ENCODE data around the gene AP1AR. TPM values are rescaled to one million over a fixed set of nuclear protein-coding genes. Genes with fewer than 3 reads are reported as not detected.
A peak's percentile ranks its signal among the peaks of the same experiment; 100 is the strongest.
"Not testable (repeated sequence)": the region's sequence is repeated elsewhere in the genome, so short reads cannot be mapped to it uniquely, and the experiment has no call there.

The AP1AR gene
- total RNA-seq, 1 experiment from 2014 or later: 25.8 TPM

DNA sequence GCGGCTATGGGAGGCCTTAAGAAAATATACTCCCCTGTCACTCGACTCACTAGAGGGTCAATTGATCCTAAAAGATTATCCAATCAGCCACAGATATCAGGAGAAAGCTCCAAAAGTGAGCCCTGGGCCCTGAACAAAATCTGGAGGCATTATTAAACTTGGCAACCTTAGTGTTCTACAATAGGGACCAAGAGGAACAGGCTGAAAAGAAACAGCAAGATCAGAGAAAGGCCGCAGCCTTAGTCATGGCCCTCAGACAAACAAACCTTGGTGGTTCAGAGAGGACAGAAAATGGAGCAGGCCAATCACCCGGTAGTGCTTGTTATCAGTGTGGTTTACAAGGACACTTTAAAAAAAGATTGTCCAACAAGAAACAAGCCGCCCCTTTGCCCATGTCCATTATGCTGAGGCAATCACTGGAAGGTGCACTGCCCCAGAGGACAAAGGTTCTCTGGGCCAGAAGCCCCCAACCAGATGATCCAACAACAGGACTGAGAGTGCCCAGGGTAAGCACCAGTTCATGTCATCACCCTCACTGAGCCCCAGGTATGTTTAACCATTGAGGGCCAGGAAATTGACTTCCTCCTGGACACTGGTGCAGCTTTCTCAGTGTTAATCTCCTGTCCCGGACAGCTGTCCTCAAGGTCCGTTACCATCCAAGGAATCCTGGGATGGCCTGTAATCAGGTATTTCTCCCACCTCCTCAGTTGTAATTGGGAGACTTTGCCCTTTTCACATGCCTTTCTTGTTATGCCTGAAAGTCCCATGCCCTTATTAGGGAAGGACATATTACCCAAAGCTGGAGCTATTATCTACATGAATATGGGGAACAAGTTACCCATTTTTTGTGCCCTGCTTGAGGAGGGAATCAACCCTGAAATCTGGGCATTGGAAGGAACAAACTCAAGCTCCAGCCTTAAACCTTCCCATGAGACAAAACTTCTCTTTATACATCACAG is 23.2 kb upstream of the AP1AR start:
- H3K27me3 ChIP-seq (ENCODE audit: control insufficient read depth, insufficient read depth, low read length); H3K4me3 ChIP-seq (ENCODE audit: insufficient read depth, low read depth, low read length); DNase-seq; H3K36me3 ChIP-seq (replicated peaks; ENCODE audit: control insufficient read depth, insufficient read depth, low read length): not testable (repeated sequence)

DNA sequence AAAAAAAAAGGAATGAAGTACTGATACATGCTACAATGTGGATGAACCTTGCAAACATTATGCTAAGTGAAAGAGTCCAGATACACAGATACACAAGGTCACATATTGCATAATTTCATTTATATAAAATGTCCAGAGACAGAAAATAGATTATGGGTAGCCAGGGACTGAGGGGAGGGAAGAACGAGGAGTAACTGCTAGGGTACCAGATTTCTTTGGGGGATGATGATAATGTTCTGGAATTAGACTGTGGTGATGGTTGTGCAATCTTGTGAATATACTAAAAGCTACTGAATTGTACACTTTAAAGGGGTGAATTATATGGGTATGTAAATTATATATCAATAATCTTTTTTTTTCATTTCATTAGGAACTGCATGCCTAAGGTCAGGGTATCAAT is 20.8 kb upstream of the AP1AR start:
- no peak overlapping the region for H3K4me3 ChIP-seq (ENCODE audit: insufficient read depth, low read depth, low read length)
- no peaks in the 10 kb centered on the region for H3K27me3 ChIP-seq (ENCODE audit: control insufficient read depth, insufficient read depth, low read length)
- DNase-seq: no peak
- no peaks in the 10 kb centered on the region for H3K36me3 ChIP-seq (replicated peaks; ENCODE audit: control insufficient read depth, insufficient read depth, low read length)

DNA sequence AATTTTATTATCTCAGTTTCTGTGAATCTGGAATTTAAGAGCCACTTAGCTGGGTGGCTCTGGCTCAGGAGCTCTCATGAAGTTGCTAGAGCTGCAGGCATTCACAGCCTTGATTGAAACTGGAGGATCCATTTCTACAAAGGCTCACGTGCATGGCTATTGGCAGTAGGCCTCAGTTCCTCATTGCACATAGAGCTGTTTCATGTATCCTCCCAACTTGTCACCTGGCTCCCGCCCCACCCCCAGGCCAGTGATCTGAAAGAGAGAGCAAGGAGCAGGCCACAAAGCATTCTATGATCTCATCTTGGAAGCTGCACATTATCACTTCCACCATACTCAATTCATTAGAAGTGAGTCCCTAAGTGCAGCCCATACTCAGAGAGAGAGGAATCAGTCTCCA is 18.5 kb upstream of the AP1AR start:
- no peaks in the 10 kb centered on the region for H3K27me3 ChIP-seq (ENCODE audit: control insufficient read depth, insufficient read depth, low read length)
- H3K36me3 ChIP-seq (replicated peaks; ENCODE audit: control insufficient read depth, insufficient read depth, low read length): no peaks in the 10 kb centered on the region
- no peak overlapping the region for H3K4me3 ChIP-seq (ENCODE audit: insufficient read depth, low read depth, low read length)
- no peak for DNase-seq

DNA sequence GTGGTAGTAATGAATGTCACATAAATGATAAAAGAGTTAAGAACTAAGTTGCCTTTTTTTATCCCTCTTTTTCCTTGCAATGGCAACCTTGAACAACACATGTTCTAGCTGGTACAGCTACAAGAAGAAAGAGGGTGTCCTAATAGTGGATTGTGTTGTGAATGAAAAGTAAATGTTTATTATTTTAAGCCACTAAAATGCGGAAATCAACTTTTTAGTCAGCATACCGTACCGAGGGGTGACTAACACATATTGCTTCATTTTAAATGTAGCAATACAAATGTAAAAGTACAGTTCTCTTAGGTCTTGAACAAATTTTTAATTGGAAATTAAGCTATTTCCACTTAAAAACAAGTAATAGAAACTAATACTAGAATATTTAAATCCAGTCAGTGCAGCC is 17.7 kb upstream of the AP1AR start:
- no peak for DNase-seq
- H3K27me3 ChIP-seq (ENCODE audit: control insufficient read depth, insufficient read depth, low read length): no peaks in the 10 kb centered on the region
- no peaks in the 10 kb centered on the region for H3K36me3 ChIP-seq (replicated peaks; ENCODE audit: control insufficient read depth, insufficient read depth, low read length)
- H3K4me3 ChIP-seq (ENCODE audit: insufficient read depth, low read depth, low read length): no peak overlapping the region

DNA sequence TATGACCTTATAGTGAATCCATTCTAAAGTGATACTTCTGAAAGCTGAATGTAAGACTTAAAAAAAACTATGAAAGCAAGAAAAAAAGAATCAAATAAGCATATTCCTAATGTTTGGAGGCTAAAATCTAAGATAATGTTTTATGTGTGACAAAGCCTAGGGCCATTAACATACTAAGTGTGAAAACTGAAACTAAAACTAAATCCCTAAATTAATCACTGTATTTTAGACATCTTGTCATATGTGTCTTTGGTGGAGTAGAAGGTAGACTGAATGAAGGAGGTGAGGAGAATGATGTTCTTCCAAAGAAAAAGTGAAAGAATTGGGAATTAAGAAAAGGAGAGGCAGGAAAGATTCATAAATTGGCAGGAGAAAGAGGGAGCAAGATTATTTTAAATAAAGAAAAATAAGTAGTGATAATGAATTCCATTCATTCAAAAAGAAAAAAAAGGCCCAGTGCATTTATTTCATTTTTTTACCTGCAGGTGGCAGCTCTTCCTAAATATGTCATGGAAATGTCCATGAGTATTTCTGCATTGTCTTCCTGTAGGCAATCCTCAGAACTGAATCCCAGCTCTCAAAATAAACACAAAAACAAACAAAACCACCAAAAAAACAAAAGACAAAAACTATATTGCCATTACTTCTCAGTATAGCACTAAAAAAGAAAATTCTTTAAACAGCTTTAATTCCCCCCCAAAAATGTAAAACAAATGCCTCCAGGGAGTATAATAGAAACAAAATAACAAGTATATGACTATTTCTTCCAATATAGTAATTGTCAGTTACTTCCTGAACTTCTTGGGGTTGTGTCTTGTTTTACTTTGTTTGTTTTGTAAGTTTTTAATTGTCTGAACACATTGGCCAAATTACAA is 17.0 kb upstream of the AP1AR start:
- Histone ChIP-seq H3K36me3 (replicated peaks; ENCODE audit: control insufficient read depth, insufficient read depth, low read length) (no peaks in the 10 kb centered on the region), H3K27me3 (ENCODE audit: control insufficient read depth, insufficient read depth, low read length) (no peaks in the 10 kb centered on the region), H3K4me3 (ENCODE audit: insufficient read depth, low read depth, low read length) (no peak overlapping the region)
- DNase-seq: no peak

DNA sequence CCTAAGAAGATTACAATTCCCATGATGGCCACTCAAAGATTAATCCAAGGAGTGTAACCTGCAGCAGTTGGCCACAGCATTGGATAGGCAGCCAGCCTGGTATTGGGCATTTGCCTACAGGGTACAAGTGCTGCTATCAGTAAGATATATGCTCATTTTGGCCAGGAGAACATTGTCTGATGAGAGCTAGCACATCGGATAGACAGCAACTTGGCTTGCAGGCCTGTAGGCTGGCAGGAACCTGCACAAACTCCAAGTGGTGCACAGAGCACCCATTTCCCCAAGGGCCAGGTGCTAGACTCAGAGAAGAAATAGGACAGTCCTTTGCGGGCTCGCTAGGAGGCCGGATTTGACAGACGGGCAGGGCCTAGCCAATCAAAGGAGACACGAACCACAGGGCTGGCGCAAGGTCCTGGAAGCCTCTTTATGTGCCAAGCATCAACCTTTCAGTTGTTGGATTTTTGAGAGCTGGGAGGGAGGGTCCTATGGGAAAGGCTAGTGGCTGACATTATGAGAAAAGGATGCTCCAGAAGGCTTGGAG is 11.7 kb upstream of the AP1AR start:
- Histone ChIP-seq H3K36me3 (replicated peaks; ENCODE audit: control insufficient read depth, insufficient read depth, low read length) (no peaks in the 10 kb centered on the region), H3K27me3 (ENCODE audit: control insufficient read depth, insufficient read depth, low read length) (no peaks in the 10 kb centered on the region), H3K4me3 (ENCODE audit: insufficient read depth, low read depth, low read length) (no peak overlapping the region)
- no peak for DNase-seq

DNA sequence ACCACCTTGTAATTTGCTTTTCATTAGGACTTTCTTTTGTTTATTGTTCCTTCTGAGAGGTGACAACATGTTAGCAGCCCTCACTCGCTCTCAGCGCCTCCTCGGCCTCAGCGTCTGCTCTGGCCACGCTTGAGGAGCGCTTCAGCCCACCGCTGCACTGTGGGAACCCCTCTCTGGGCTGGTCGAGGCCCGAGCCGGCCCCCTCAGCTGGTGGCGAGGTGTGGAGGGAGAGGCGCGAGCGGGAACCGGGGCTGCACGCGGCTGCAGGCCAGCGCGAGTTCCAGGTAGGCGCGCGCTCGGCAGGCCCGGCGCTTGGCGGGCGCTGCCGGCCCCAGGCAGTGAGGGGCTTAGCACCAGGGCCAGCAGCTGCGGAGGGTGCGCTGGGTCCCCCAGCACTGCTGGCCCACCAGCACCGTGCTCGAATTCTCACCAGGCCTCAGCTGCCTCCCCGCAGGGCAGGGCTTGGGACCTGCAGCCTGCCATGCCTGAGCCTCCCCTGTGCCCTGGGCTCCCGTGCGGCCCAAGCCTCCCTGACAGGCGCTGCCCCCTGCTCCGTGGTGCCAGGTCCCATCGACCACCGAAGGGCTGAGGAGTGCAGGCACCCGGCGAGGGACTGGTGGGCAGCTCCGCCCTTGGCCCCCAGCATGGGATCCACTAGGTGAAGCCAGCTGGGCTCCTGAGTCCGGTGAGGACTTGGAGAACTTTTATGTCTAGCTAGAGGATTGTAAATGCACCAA is 9.2 kb upstream of the AP1AR start:
- Histone ChIP-seq H3K4me3 (ENCODE audit: insufficient read depth, low read depth, low read length) (no peak overlapping the region), H3K27me3 (ENCODE audit: control insufficient read depth, insufficient read depth, low read length) (no peaks in the 10 kb centered on the region), H3K36me3 (replicated peaks; ENCODE audit: control insufficient read depth, insufficient read depth, low read length) (no peaks in the 10 kb centered on the region)
- DNase-seq: no peak

DNA sequence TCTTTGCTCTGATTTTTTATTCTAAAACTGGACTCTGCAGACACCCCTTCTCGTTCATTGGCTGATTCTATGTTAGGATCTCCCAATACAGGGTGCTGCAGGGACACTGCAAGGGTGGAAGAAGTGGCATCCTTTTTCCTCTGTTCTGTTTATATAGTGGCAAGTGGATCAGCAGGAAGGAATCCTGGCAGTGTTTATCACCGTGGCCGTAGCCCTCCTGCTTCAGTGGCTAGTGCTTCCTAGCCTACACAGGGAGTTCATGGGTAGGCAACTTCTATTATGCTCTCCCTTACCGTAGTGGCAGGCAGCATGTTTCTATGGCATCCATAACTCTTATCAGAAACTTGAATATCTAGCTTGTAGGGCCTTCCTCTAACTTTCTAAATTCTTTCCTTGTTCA is 6.4 kb upstream of the AP1AR start:
- Histone ChIP-seq H3K4me3 (ENCODE audit: insufficient read depth, low read depth, low read length) (no peak overlapping the region), H3K36me3 (replicated peaks; ENCODE audit: control insufficient read depth, insufficient read depth, low read length) (no peaks in the 10 kb centered on the region), H3K27me3 (ENCODE audit: control insufficient read depth, insufficient read depth, low read length) (no peaks in the 10 kb centered on the region)
- no peak for DNase-seq

DNA sequence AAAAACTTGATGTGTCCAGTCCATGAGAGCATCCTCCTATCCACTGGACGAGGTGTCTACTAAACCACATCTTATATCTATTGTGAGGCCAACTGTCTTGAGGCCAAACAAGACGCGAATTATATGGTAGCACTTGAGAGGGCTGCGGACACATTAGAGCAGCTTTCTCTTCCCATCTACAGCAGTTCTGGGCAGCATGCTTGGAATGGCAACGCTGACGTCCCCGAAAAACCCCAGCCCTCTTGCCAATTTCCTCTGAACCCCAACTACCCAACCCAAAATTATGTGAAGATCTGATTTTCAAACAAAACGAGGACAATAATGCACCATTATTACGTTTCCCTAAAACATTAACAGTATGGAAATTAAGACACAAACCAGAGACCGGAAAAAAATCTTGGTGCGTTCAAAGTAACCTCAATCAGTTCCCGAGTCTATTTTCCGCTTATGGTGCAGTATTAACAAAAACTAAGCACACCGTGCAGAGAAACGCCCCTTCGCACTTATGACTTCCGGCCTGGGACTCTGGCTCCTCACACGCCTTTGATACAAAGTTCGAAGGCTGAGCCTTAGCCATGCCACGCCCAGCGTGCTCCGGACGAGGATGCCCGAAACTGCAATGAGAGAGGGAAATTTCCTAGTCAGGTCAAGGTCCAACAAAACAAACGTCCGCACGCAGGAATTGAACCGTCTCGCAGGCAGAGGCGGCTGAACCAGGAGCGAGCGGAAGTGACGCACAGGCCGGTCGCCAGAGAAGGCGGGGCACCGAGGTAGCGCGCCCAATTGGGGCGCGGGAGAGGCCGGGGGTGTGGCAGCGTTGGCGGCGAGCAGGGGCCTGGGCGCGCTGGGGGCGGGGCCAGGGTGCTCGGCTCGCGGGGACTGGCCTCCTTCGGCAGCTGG is 458 bp upstream of the AP1AR start:
- H3K36me3 ChIP-seq (replicated peaks; ENCODE audit: control insufficient read depth, insufficient read depth, low read length): no peaks in the 10 kb centered on the region
- no peaks in the 10 kb centered on the region for H3K27me3 ChIP-seq (ENCODE audit: control insufficient read depth, insufficient read depth, low read length)
- H3K4me3 ChIP-seq (ENCODE audit: insufficient read depth, low read depth, low read length): peak overlapping the region; percentile 99
- peak; percentile 98 for DNase-seq

DNA sequence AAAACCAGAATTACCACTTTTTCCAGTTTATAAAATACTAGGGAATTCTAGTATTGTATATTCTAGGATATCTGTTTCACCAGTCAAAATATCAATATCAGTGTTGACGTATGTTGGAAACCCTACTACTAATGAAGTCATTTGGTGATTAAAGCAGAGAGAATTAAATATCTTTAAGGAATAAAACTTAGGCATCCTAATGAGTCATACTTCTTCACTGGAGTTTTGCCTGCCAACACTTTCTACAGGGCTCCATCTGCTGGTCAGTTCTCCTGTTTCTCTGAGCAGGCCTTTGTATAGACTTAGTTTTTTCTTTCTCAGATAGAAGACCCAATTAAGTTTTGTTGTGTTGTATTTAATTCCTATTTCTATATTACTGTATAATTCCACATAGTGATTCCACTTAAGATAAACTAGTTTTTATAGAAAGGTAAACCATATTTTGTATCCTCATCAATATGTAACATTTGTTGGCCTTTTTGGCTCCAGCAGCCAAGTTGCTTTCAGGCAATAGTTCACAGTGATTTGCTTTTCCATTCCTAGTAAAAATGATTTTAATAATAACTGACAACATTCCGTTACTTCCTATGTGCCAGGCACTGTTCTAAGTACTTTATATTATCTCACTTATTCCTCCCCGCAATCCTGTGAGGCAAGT is 3.5 kb downstream of the AP1AR start:
- no peaks in the 10 kb centered on the region for H3K36me3 ChIP-seq (replicated peaks; ENCODE audit: control insufficient read depth, insufficient read depth, low read length)
- DNase-seq: peak; percentile 60
- no peak overlapping the region for H3K4me3 ChIP-seq (ENCODE audit: insufficient read depth, low read depth, low read length)
- H3K27me3 ChIP-seq (ENCODE audit: control insufficient read depth, insufficient read depth, low read length): no peaks in the 10 kb centered on the region

DNA sequence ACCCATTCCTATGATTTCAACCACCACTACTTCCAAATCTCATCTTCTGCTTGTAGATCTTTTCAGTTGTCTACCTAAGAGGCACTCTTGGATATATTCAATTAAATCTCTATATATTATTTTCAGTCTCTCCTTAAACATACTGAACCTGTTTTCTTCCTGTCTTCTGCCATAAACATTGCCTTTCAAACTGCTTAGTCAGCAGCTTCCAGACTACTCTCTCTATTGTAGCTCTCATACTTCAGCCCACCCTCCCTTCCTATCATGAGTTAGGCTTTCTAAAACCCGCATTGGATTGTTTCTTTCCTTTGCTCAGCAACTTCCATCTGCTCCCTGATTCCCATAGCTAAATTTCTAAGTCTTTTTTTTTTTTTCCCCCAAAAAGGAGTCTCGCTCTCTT is 4.5 kb downstream of the AP1AR start:
- Histone ChIP-seq H3K27me3 (ENCODE audit: control insufficient read depth, insufficient read depth, low read length) (no peaks in the 10 kb centered on the region), H3K4me3 (ENCODE audit: insufficient read depth, low read depth, low read length) (no peak overlapping the region), H3K36me3 (replicated peaks; ENCODE audit: control insufficient read depth, insufficient read depth, low read length) (no peaks in the 10 kb centered on the region)
- no peak for DNase-seq

DNA sequence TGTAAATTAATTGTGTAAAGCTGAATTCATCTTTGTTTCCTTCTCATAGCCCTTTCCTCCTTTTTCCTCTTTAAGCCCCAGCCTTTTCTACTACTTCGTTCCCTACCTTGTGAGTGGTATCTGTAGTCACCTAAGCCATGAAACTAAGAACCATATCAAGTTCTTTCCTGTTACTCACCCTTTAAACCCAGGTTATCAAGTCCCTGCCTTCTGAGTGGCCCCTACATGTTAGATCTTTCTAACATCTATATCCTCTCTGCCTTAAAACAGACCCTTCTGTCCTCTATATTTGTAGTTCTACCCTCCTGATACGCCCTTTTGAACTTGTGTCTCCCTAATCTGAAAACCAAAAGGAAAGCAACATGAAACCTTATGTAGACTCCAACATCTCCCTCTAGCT is 7.2 kb downstream of the AP1AR start:
- H3K27me3 ChIP-seq (ENCODE audit: control insufficient read depth, insufficient read depth, low read length): no peaks in the 10 kb centered on the region
- H3K4me3 ChIP-seq (ENCODE audit: insufficient read depth, low read depth, low read length): no peak overlapping the region
- DNase-seq: no peak
- no peaks in the 10 kb centered on the region for H3K36me3 ChIP-seq (replicated peaks; ENCODE audit: control insufficient read depth, insufficient read depth, low read length)

DNA sequence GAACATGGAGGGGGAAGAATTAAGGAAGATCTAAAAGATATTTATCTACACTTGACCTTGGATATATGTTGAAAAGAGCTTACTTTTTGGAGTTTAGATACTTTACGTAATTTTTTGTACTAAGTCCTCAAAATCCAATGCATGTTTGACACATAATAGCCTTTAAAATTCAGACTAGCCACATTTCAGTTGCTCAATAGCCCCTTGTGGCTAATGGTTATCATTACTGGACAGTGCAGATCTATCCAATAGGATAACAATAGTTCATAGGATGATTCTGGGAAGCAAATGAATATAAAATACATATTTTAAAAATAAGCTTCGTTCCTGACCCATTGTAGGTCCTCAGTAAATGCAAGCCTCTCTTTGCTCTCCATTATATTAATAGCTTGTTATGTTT is 13.8 kb downstream of the AP1AR start:
- Histone ChIP-seq H3K27me3 (ENCODE audit: control insufficient read depth, insufficient read depth, low read length) (no peaks in the 10 kb centered on the region), H3K36me3 (replicated peaks; ENCODE audit: control insufficient read depth, insufficient read depth, low read length) (no peaks in the 10 kb centered on the region), H3K4me3 (ENCODE audit: insufficient read depth, low read depth, low read length) (no peak overlapping the region)
- DNase-seq: no peak
